Vagina (tissue), 2 donors: ENCODE measurements around the gene CYP3A4. TPM values are rescaled to one million over a fixed set of nuclear protein-coding genes. Genes with fewer than 3 reads are reported as not detected.

Experiments used
- DNase-seq, 2 donors: peaks; one replicate each; pipeline ENCODE4 v3.0.0-alpha.2; 2017; ENCODE audit errors: extremely low spot score in 2 of 2
- H3K27ac ChIP-seq: fragments of 200-600 bp; sonication (generic); one replicate; pipeline ENCODE4 v1.5.1; 2019
- H3K27me3 ChIP-seq: fragments of 200-600 bp; sonication (generic); one replicate; pipeline ENCODE4 v1.5.1; 2019
- H3K36me3 ChIP-seq, 2 donors: fragments of 200-600 bp; sonication (generic); one replicate each; pipeline ENCODE4 v1.5.1; 2017 to 2019
- H3K4me1 ChIP-seq: fragments of 200-600 bp; sonication (generic); one replicate; pipeline ENCODE4 v1.5.1; 2019
- H3K4me3 ChIP-seq, 2 donors: fragments of 200-600 bp; sonication (generic); 1 replicate in 1 of 2; 2 replicates in 1 of 2; pipeline ENCODE4 v1.5.1; 2016 to 2019
- H3K9me3 ChIP-seq: fragments of 200-600 bp; sonication (generic); one replicate; pipeline ENCODE4 v1.5.1; 2019
- CTCF ChIP-seq, 3 experiments: fragments of 450-650 bp in 2 of 3; fragments of 200-600 bp in 1 of 3; sonication (generic) in 1 of 3; IDR thresholded peaks; one replicate each; pipeline ENCODE4 v1.5.1; 2017 to 2019; ENCODE audit warnings: antibody characterized with exemption in 3 of 3, mild to moderate bottlenecking in 2 of 3, moderate library complexity in 2 of 3
- POLR2A ChIP-seq, 2 donors: fragments of 450-650 bp; IDR thresholded peaks; one replicate each; pipeline ENCODE4 v1.6.1; 2017; ENCODE audit warnings: antibody characterized with exemption in 2 of 2, mild to moderate bottlenecking in 2 of 2, moderate library complexity in 2 of 2
- POLR2AphosphoS5 ChIP-seq, 2 donors: sonication (generic); formaldehyde crosslinking; IDR thresholded peaks; one replicate each; pipeline ENCODE4 v1.9.0; 2017; ENCODE audit warnings: antibody characterized with exemption in 2 of 2, mild to moderate bottlenecking in 2 of 2, low read depth in 1 of 2; ENCODE audit not compliant: insufficient read depth in 1 of 2
- intact Hi-C: fragments of 100-400 bp; cut with DNase I; formaldehyde crosslinking; loops from one replicate; pipeline ENCODE4 v1.15.1; 2023
- total RNA-seq: library from RNA; depleted of rRNA; stranded (reverse); fragments of >200 nt; gene quantifications from one replicate; pipeline ENCODE4 v1.2.3, GENCODE V29; 2016

CYP3A4 gene
- not detected for total RNA-seq

GRCh38 chr7:99784007-99784406 lies at the start of gene CYP3A4:
Gene CYP3A4 (minus strand): TSS chr7:99784184. CDS start chr7:99784081, 103 bp downstream.
- H3K4me1 ChIP-seq, result peaks cover 3% of the 10 kb centered on the region
- H3K27me3 ChIP-seq, result no peaks in the 10 kb centered on the region
- intact Hi-C loops, result no loop called here
- no peak within 1 kb of the TSS for H3K4me3 ChIP-seq
- TF ChIP-seq POLR2A (IDR thresholded peaks at IDR 0.05) (no peak), CTCF (IDR thresholded peaks at IDR 0.05) (no peak), POLR2AphosphoS5 (IDR thresholded peaks at IDR 0.05; ENCODE audit: insufficient read depth in 1 of 2, low read depth in 1 of 2) (no peak)
- DNase-seq, result no peak
- no peaks in the 10 kb centered on the region for H3K36me3 ChIP-seq
- no peak within 1 kb of the TSS for H3K27ac ChIP-seq
- H3K9me3 ChIP-seq, result no peaks in the 10 kb centered on the region

- H3K4me3 ChIP-seq, result no peak overlapping the region
- no peaks in the 10 kb centered on the region for H3K27me3 ChIP-seq
- no peak overlapping the region for H3K27ac ChIP-seq
- no peaks in the 10 kb centered on the region for H3K9me3 ChIP-seq
- H3K36me3 ChIP-seq, result no peaks in the 10 kb centered on the region
- intact Hi-C loops, result no loop called here
- TF ChIP-seq POLR2A (IDR thresholded peaks at IDR 0.05) (no peak), POLR2AphosphoS5 (IDR thresholded peaks at IDR 0.05; ENCODE audit: insufficient read depth in 1 of 2, low read depth in 1 of 2) (no peak), CTCF (IDR thresholded peaks at IDR 0.05) (no peak)
- no peaks in the 10 kb centered on the region for H3K4me1 ChIP-seq
- no peak for DNase-seq
These were observed 49.4 kb upstream of the CYP3A4 start for GRCh38 chr7:99833289-99833877.

GRCh38 chr7:99831595-99831994 lies 47.6 kb upstream of the CYP3A4 start:
- no peak overlapping the region for H3K27ac ChIP-seq
- H3K9me3 ChIP-seq, result no peaks in the 10 kb centered on the region
- no peak overlapping the region for H3K4me3 ChIP-seq
- no peak for TF ChIP-seq POLR2AphosphoS5 (IDR thresholded peaks at IDR 0.05; ENCODE audit: insufficient read depth in 1 of 2, low read depth in 1 of 2)
- TF ChIP-seq POLR2A (IDR thresholded peaks at IDR 0.05), result no peak
- no peak for TF ChIP-seq CTCF (IDR thresholded peaks at IDR 0.05)
- no peaks in the 10 kb centered on the region for H3K4me1 ChIP-seq
- H3K36me3 ChIP-seq, result no peaks in the 10 kb centered on the region
- intact Hi-C loops, result no loop called here
- H3K27me3 ChIP-seq, result no peaks in the 10 kb centered on the region
- DNase-seq, result peak in 1 of 2 donors; percentile 64

- intact Hi-C loops, result no loop called here
- DNase-seq, result peak in 1 of 2 donors; percentile 5
- H3K27me3 ChIP-seq, result no peaks in the 10 kb centered on the region
- no peak overlapping the region for H3K27ac ChIP-seq
- no peak for TF ChIP-seq CTCF (IDR thresholded peaks at IDR 0.05)
- no peak for TF ChIP-seq POLR2A (IDR thresholded peaks at IDR 0.05)
- no peak for TF ChIP-seq POLR2AphosphoS5 (IDR thresholded peaks at IDR 0.05; ENCODE audit: insufficient read depth in 1 of 2, low read depth in 1 of 2)
- no peak overlapping the region for H3K4me3 ChIP-seq
- H3K4me1 ChIP-seq, result no peaks in the 10 kb centered on the region
- H3K9me3 ChIP-seq, result no peaks in the 10 kb centered on the region
- no peaks in the 10 kb centered on the region for H3K36me3 ChIP-seq
These were observed 45.7 kb upstream of the CYP3A4 start for GRCh38 chr7:99829524-99830160.

- TF ChIP-seq POLR2AphosphoS5 (IDR thresholded peaks at IDR 0.05; ENCODE audit: insufficient read depth in 1 of 2, low read depth in 1 of 2) (no peak), CTCF (IDR thresholded peaks at IDR 0.05) (no peak)
- intact Hi-C loops, result no loop called here
- Histone ChIP-seq H3K27ac (no peak overlapping the region), H3K4me1 (no peaks in the 10 kb centered on the region), H3K27me3 (no peaks in the 10 kb centered on the region), H3K9me3 (no peaks in the 10 kb centered on the region), H3K36me3 (no peaks in the 10 kb centered on the region), H3K4me3 (no peak overlapping the region)
- no peak for DNase-seq
These were observed 44.8 kb upstream of the CYP3A4 start for GRCh38 chr7:99828811-99829210.
